H1 (cell line): Measurements from ENCODE around the gene HOXB3. TPM values are rescaled to one million over a fixed set of nuclear protein-coding genes. Genes with fewer than 3 reads are reported as not detected.

Experiments used
- CTCF ChIA-PET: fragments of 300-600 bp; sonication (Branson Sonifier 250); formaldehyde crosslinking; loops from one replicate; lab custom pipeline; 2021; ENCODE audit not compliant: partially characterized antibody; lab: Charles Lee
- POLR2A ChIA-PET: fragments of 300-600 bp; sonication (Branson Sonifier 250); formaldehyde crosslinking; loops from one replicate; lab custom pipeline; 2021; ENCODE audit warnings: inconsistent platforms; ENCODE audit not compliant: partially characterized antibody; lab: Charles Lee
- DNase-seq, 2 experiments: peaks; one replicate each; pipeline versions ENCODE4 v3.0.0 to v3.0.0-alpha.2; 2010 to 2022; ENCODE audit warnings: low spot score in 2 of 2, low read depth in 1 of 2, mixed read lengths in 1 of 2
- FAIRE-seq: peaks from 2 replicates; lab custom pipeline; 2011; peaks lifted over from hg19 to GRCh38; lab: Jason Lieb, UNC
- H2AFZ ChIP-seq: 2 replicates; pipeline ENCODE4 v1.8.1; 2012; ENCODE audit warnings: low read length, inconsistent platforms
- H2AK5ac ChIP-seq: 2 replicates; pipeline ENCODE4 v1.6.1; 2013; ENCODE audit warnings: low read depth, low read length
- H2BK120ac ChIP-seq: replicated peaks from 2 replicates; pipeline ENCODE3; 2013; ENCODE audit warnings: low read depth, low read length, inconsistent platforms
- H2BK12ac ChIP-seq: 2 replicates; pipeline ENCODE4 v1.6.1; 2013; ENCODE audit warnings: low read depth, low read length
- H2BK15ac ChIP-seq: 2 replicates; pipeline ENCODE4 v1.6.1; 2013; ENCODE audit warnings: low read length
- H2BK20ac ChIP-seq: 2 replicates; pipeline ENCODE4 v1.6.1; 2013; ENCODE audit warnings: low read length
- H2BK5ac ChIP-seq: 2 replicates; pipeline ENCODE4 v1.6.1; 2013; ENCODE audit warnings: low read depth, low read length
- H3K14ac ChIP-seq: 2 replicates; pipeline ENCODE4 v1.6.1; 2013; ENCODE audit warnings: inconsistent platforms; ENCODE audit not compliant: insufficient read length
- H3K18ac ChIP-seq: 2 replicates; pipeline ENCODE4 v1.6.1; 2013; ENCODE audit warnings: low read length; ENCODE audit errors: extremely low read depth
- H3K23ac ChIP-seq: 2 replicates; pipeline ENCODE4 v1.6.1; 2013; ENCODE audit warnings: inconsistent platforms; ENCODE audit not compliant: insufficient read length
- H3K23me2 ChIP-seq: 2 replicates; pipeline ENCODE4 v1.6.1; 2013; ENCODE audit warnings: low read depth, low read length
- H3K27ac ChIP-seq: 2 replicates; pipeline ENCODE4 v1.6.1; 2011; ENCODE audit warnings: low read depth, low read length, inconsistent platforms
- H3K27me3 ChIP-seq, 4 experiments: replicated peaks in 1 of 4; 1 replicate in 1 of 4; 2 replicates in 3 of 4; pipeline versions ENCODE4 v1.6.1 to v1.8.1; 2011 to 2013; ENCODE audit warnings: low read length in 3 of 4, mild to moderate bottlenecking in 3 of 4, inconsistent platforms in 2 of 4, mixed read lengths in 2 of 4, moderate library complexity in 1 of 4; ENCODE audit not compliant: control insufficient read depth in 3 of 4, insufficient read depth in 3 of 4; ENCODE audit errors: extremely low read depth in 1 of 4
- H3K36me3 ChIP-seq, 4 experiments: 2 replicates each; pipeline versions ENCODE4 v1.6.1 to v1.8.1; 2011 to 2013; ENCODE audit warnings: mild to moderate bottlenecking in 4 of 4, low read length in 3 of 4, moderate library complexity in 2 of 4, control low read depth in 1 of 4, inconsistent platforms in 1 of 4; ENCODE audit not compliant: insufficient read depth in 4 of 4, control insufficient read depth in 2 of 4
- H3K4ac ChIP-seq: replicated peaks from 2 replicates; pipeline ENCODE3; 2013; ENCODE audit warnings: low read length, low read depth, mixed read lengths, inconsistent platforms; ENCODE audit not compliant: insufficient read length
- H3K4me1 ChIP-seq, 4 experiments: replicated peaks in 1 of 4; 1 replicate in 1 of 4; 2 replicates in 3 of 4; pipeline versions ENCODE4 v1.6.1 to v1.8.1; 2011 to 2013; ENCODE audit warnings: low read length in 3 of 4, inconsistent platforms in 2 of 4, mixed read lengths in 1 of 4; ENCODE audit not compliant: insufficient read depth in 4 of 4, control insufficient read depth in 3 of 4
- H3K4me2 ChIP-seq, 2 experiments: 2 replicates each; pipeline versions ENCODE4 v1.6.1 to v1.8.1; 2011 to 2013; ENCODE audit warnings: low read depth in 2 of 2, low read length in 2 of 2, control low read depth in 1 of 2, inconsistent platforms in 1 of 2, mild to moderate bottlenecking in 1 of 2; ENCODE audit not compliant: insufficient read depth in 1 of 2
- H3K4me3 ChIP-seq, 4 experiments: fragments of 200-600, 300-600 bp in 1 of 4; sonication (generic), shearing (Covaris generic), sonication (Bioruptor Twin) in 1 of 4; 2 replicates each; pipeline versions ENCODE4 v1.5.1 to v1.8.1; 2011 to 2016; ENCODE audit warnings: low read length in 4 of 4, low read depth in 3 of 4, control low read depth in 2 of 4, inconsistent platforms in 2 of 4, mild to moderate bottlenecking in 2 of 4, mixed read lengths in 1 of 4, moderate library complexity in 1 of 4; ENCODE audit not compliant: insufficient read depth in 2 of 4; ENCODE audit errors: extremely low read depth in 1 of 4
- H3K56ac ChIP-seq: replicated peaks from 2 replicates; pipeline ENCODE3; 2013; ENCODE audit warnings: low read depth, mild to moderate bottlenecking, mixed read lengths, low read length, inconsistent platforms; ENCODE audit not compliant: insufficient read length
- H3K79me1 ChIP-seq: 2 replicates; pipeline ENCODE4 v1.6.1; 2013; ENCODE audit warnings: low read depth, low read length, control low read depth
- H3K79me2 ChIP-seq, 2 experiments: 2 replicates each; pipeline versions ENCODE4 v1.6.1 to v1.8.1; 2012 to 2013; ENCODE audit warnings: low read length in 2 of 2, mild to moderate bottlenecking in 2 of 2, inconsistent platforms in 1 of 2; ENCODE audit not compliant: insufficient read depth in 2 of 2, control insufficient read depth in 1 of 2
- H3K9ac ChIP-seq, 4 experiments: replicated peaks in 1 of 4; 1 replicate in 1 of 4; 2 replicates in 3 of 4; pipeline versions ENCODE4 v1.6.1 to v1.8.1; 2011 to 2013; ENCODE audit warnings: low read depth in 3 of 4, low read length in 3 of 4, control low read depth in 2 of 4, mild to moderate bottlenecking in 2 of 4, moderate library complexity in 2 of 4, inconsistent platforms in 1 of 4; ENCODE audit errors: extremely low read depth in 1 of 4
- H3K9me3 ChIP-seq, 2 experiments: 2 replicates each; pipeline versions ENCODE4 v1.6.1 to v1.8.1; 2012 to 2013; ENCODE audit warnings: mild to moderate bottlenecking in 2 of 2, moderate library complexity in 2 of 2, control low read depth in 1 of 2, inconsistent platforms in 1 of 2, low read depth in 1 of 2, low read length in 1 of 2, mixed read lengths in 1 of 2; ENCODE audit not compliant: insufficient read depth in 2 of 2
- H4K20me1 ChIP-seq, 2 experiments: replicated peaks in 1 of 2; 2 replicates each; pipeline versions ENCODE3 to v1.8.1; 2011 to 2013; ENCODE audit warnings: inconsistent platforms in 2 of 2, low read length in 2 of 2, mild to moderate bottlenecking in 1 of 2; ENCODE audit not compliant: insufficient read depth in 2 of 2, control insufficient read depth in 1 of 2
- H4K5ac ChIP-seq: 2 replicates; pipeline ENCODE4 v1.6.1; 2013; ENCODE audit warnings: low read length, low read depth, mixed read lengths, inconsistent platforms; ENCODE audit not compliant: insufficient read length
- H4K8ac ChIP-seq: 2 replicates; pipeline ENCODE4 v1.8.0; 2013; ENCODE audit warnings: mild to moderate bottlenecking, moderate library complexity, low read length, inconsistent platforms; ENCODE audit not compliant: insufficient read depth; ENCODE audit errors: extremely low read depth
- H4K91ac ChIP-seq: replicated peaks from 2 replicates; pipeline ENCODE3; 2013; ENCODE audit warnings: low read length, mixed read lengths, inconsistent platforms; ENCODE audit not compliant: insufficient read length
- ASH2L ChIP-seq: fragments of 200-600, 300-600 bp; sonication (generic); IDR thresholded peaks from one replicate; pipeline ENCODE4 v1.7.1; 2017; ENCODE audit warnings: low read length
- CEBPB ChIP-seq: IDR thresholded peaks from 2 replicates; pipeline ENCODE4 v1.6.1; 2012; ENCODE audit warnings: low read depth, low read length
- POU5F1 ChIP-seq: IDR thresholded peaks from 2 replicates; pipeline ENCODE4 v1.6.1; 2011; ENCODE audit warnings: low read depth, mild to moderate bottlenecking, low read length, moderate library complexity
- SAP30 ChIP-seq: fragments of 300-600 bp; sonication (generic); IDR thresholded peaks from 2 replicates; pipeline ENCODE4 v1.7.1; 2012; ENCODE audit warnings: low read length, moderate library complexity, mild to moderate bottlenecking, inconsistent platforms; ENCODE audit not compliant: insufficient read depth, insufficient replicate concordance
- SP2 ChIP-seq: IDR thresholded peaks from 2 replicates; pipeline ENCODE4 v1.6.1; 2012; ENCODE audit warnings: mild to moderate bottlenecking, low read length, inconsistent platforms
- WGBS, 2 experiments: shearing (Covaris generic) in 1 of 2; methylation state at CpG; one replicate each; pipeline versions ENCODE4 v1.1.6 to v1.1.7; 2013 to 2015; ENCODE audit warnings: low lambda C conversion rate in 2 of 2, mixed read lengths in 2 of 2, inconsistent platforms in 1 of 2, low coverage in 1 of 2, missing lambda C conversion rate in 1 of 2; ENCODE audit not compliant: insufficient replicate concordance in 2 of 2, insufficient coverage in 1 of 2, insufficient read length in 1 of 2; ENCODE audit errors: extremely low coverage in 1 of 2, missing lambda C conversion rate in 1 of 2; 5-methylcytosine and 5-hydroxymethylcytosine counted together
- polyA plus RNA-seq, 7 experiments: library from polyadenylated mRNA; depleted of rRNA in 3 of 7; stranded (reverse) in 5 of 7; unstranded in 2 of 7; fragments of >200 nt in 5 of 7; fragments of 200-250 nt in 2 of 7; gene quantifications; 1 replicate in 5 of 7; 2 replicates in 1 of 7; 4 replicates in 1 of 7; pipeline versions ENCODE4 v1.2.1 to v1.2.3, GENCODE V29; 2011 to 2013; ENCODE audit warnings: missing spikeins in 2 of 7, mixed read lengths in 2 of 7
- total RNA-seq: library from RNA; stranded (reverse); fragmentation: NEBNext Ultra II Directional; extraction: Animal tissue kit (Norgen Biotek cat#: 25700); gene quantifications from 2 replicates; pipeline ENCODE4 v1.2.1, GENCODE V29; 2021
- TF ChIP-seq, protein P1 (sequence below): IDR thresholded peaks from 2 replicates; pipeline ENCODE4 v1.6.1; 2012; ENCODE audit warnings: inconsistent platforms

The HOXB3 gene
- total and polyA plus RNA-seq, 2 of the 8 experiments (the other 6 are each of a cell fraction or from before 2014, with no cell fraction given): not detected

DNA sequence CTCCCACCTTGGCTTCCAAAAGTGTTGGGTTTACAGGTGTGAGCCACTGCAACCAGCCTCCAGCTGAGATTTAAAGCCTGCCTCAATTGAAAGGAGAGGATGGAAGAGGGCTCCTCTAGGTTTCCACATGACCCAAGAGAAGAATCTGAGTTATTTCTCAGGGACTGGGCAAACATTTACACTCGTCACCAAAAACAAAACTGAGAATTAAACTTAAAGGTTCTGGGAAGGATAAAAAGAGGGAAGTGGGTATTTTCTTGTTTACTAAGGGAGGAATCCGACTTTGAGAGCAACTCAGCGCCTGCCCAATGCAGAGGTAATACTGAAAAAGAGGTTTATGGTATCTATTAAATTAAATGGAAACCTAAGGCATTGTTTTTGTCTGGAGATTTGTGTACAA, 72.6 kb downstream of the HOXB3 start:
- Histone ChIP-seq H2AK5ac (no peak overlapping the region), H2BK20ac (peak overlapping the region; percentile 3; the same call in 1 of the 2 replicates), H2BK120ac (no peak overlapping the region), H3K23ac (no peak overlapping the region), H3K9ac (no peak overlapping the region), H3K4me2 (no peak overlapping the region), H3K79me1 (no peaks in the 10 kb centered on the region), H4K20me1 (no peaks in the 10 kb centered on the region), H3K4me3 (no peak overlapping the region), H3K23me2 (no peaks in the 10 kb centered on the region; the same call in 1 of the 2 replicates), H3K18ac (no peak overlapping the region), H3K4ac (no peak overlapping the region), H2BK5ac (no peak overlapping the region), H4K5ac (no peak overlapping the region), H3K79me2 (no peaks in the 10 kb centered on the region), H3K36me3 (no peaks in the 10 kb centered on the region), H4K91ac (no peak overlapping the region), H3K27me3 (peaks cover 0 to 35% (median 33%) of the 10 kb centered on the region in 4 experiments; a peak in 6 of 7 replicates), H2BK12ac (peak overlapping the region; percentile 53; the same call in 1 of the 2 replicates), H3K4me1 (peaks cover 5 to 14% (median 9%) of the 10 kb centered on the region in 4 experiments), H3K9me3 (no peaks in the 10 kb centered on the region), H2BK15ac (no peak overlapping the region), H3K56ac (no peak overlapping the region), H3K27ac (no peak overlapping the region), H3K14ac (no peak overlapping the region), H2AFZ (no peak overlapping the region), H4K8ac (no peak overlapping the region)
- WGBS, 2 experiments: 57% methylated on average over 3 of the region's 3 CpGs; no CpG with 5 or more reads in 1 of the 2 experiments
- FAIRE-seq (no peak), DNase-seq (no peak)
- ChIA-PET CTCF (interaction anchor here (2.3 to 3.2 kb wide), 3 partner anchors 14 to 76 kb away, joined by 7 to 11 read pairs (median 9); partner anchors contain the start of gene HOXB5), POLR2A (no interaction called here)
- TF ChIP-seq POU5F1 (no peak), CEBPB (no peak), SAP30 (no peak), ASH2L (no peak), SP2 (no peak)
- TF ChIP-seq, protein P1, sequence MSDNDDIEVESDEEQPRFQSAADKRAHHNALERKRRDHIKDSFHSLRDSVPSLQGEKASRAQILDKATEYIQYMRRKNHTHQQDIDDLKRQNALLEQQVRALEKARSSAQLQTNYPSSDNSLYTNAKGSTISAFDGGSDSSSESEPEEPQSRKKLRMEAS: no peak
